ENCODE results near the gene PLIN4. TPM values are rescaled to one million over a fixed set of nuclear protein-coding genes. Genes with fewer than 3 reads are reported as not detected.

Gene PLIN4
- total and polyA plus RNA-seq, 8 donors: 0.88 to 4.0 (median 1.1) TPM

GRCh38 chr19:4539693-4540581 is 21.7 kb upstream of the PLIN4 start, which contains the start of gene LRG1:
Gene LRG1 (minus strand): TSS chr19:4540036. CDS start chr19:4540013, 23 bp downstream.
- Histone ChIP-seq H3K36me3 (peaks cover 0 to 10% of the 10 kb centered on the region in 2 donors), H3K4me3 (peak within 1 kb of the TSS in 1 of 2 donors; percentile 40), H3K9me3 (peaks cover 0 to 5% of the 10 kb centered on the region in 2 donors), H3K27ac (peak within 1 kb of the TSS; percentile 65 to 90), H3K27me3 (peaks cover 0 to 33% of the 10 kb centered on the region in 2 donors), H3K4me1 (peaks cover 4 to 86% of the 10 kb centered on the region in 2 donors)
- DNase-seq: peak in 3 of 4 donors; percentile 30 to 90 (median 88)
- peak; percentile 92 for ATAC-seq
- TF ChIP-seq CTCF (IDR thresholded peaks at IDR 0.05): no peak
- intact Hi-C loops (cut with DNase I): no loop called here

GRCh38 chr19:4539169-4539692 is 20.9 kb upstream of the PLIN4 start:
- no peak for TF ChIP-seq CTCF (IDR thresholded peaks at IDR 0.05)
- H3K27ac ChIP-seq: peak overlapping the region in 1 of 2 donors; percentile 90
- H3K36me3 ChIP-seq: peaks cover 0 to 4% of the 10 kb centered on the region in 2 donors
- DNase-seq: no peak
- H3K4me1 ChIP-seq: peaks cover 4 to 91% of the 10 kb centered on the region in 2 donors
- ATAC-seq: no peak
- intact Hi-C loops (cut with DNase I): no loop called here
- peaks cover 0 to 40% of the 10 kb centered on the region in 2 donors for H3K27me3 ChIP-seq
- peaks cover 0 to 5% of the 10 kb centered on the region in 2 donors for H3K9me3 ChIP-seq
- peak overlapping the region in 1 of 2 donors; percentile 40 for H3K4me3 ChIP-seq

GRCh38 chr19:4538601-4538954 is 20.3 kb upstream of the PLIN4 start:
- intact Hi-C loops (cut with DNase I): no loop called here
- Histone ChIP-seq H3K27me3 (peaks cover 0 to 40% of the 10 kb centered on the region in 2 donors), H3K4me3 (peak overlapping the region in 1 of 2 donors; percentile 40), H3K4me1 (peaks cover 4 to 87% of the 10 kb centered on the region in 2 donors), H3K9me3 (peaks cover 0 to 5% of the 10 kb centered on the region in 2 donors), H3K36me3 (no peaks in the 10 kb centered on the region), H3K27ac (peak overlapping the region in 1 of 2 donors; percentile 90)
- DNase-seq (no peak), ATAC-seq (no peak)
- TF ChIP-seq CTCF (IDR thresholded peaks at IDR 0.05): no peak

GRCh38 chr19:4537953-4538600 is 19.8 kb upstream of the PLIN4 start:
- Histone ChIP-seq H3K4me1 (peaks cover 4 to 82% of the 10 kb centered on the region in 2 donors), H3K36me3 (no peaks in the 10 kb centered on the region), H3K27me3 (peaks cover 0 to 41% of the 10 kb centered on the region in 2 donors), H3K9me3 (peaks cover 0 to 5% of the 10 kb centered on the region in 2 donors), H3K27ac (peak overlapping the region in 1 of 2 donors; percentile 90), H3K4me3 (peak overlapping the region in 1 of 2 donors; percentile 40)
- no peak for TF ChIP-seq CTCF (IDR thresholded peaks at IDR 0.05)
- ATAC-seq (no peak), DNase-seq (no peak)
- intact Hi-C loops (cut with DNase I): no loop called here

Data from left lung (tissue), 10 donors.